DOHH2 (cell line): ENCODE data around the gene UCMA.

Experiments
- H3F3A ChIP-seq: fragments of 200-600 bp; sonication (generic), shearing (Covaris generic); 2 replicates; pipeline ENCODE4 v1.6.0; 2016; ENCODE audit warnings: antibody characterized with exemption, mild to moderate bottlenecking; ENCODE audit not compliant: control insufficient read depth, insufficient read depth
- H3K27ac ChIP-seq: fragments of 200-600 bp; sonication (generic); 2 replicates; pipeline ENCODE4 v1.5.1; 2014; ENCODE audit warnings: low read depth, mild to moderate bottlenecking, low read length, moderate library complexity
- H3K27me3 ChIP-seq: fragments of 200-600 bp; sonication (generic); 2 replicates; pipeline ENCODE4 v1.6.1; 2014; ENCODE audit warnings: mild to moderate bottlenecking, low read length, mixed read lengths; ENCODE audit not compliant: control insufficient read depth
- H3K36me3 ChIP-seq: fragments of 200-600 bp; sonication (generic); 2 replicates; pipeline ENCODE4 v1.6.1; 2014; ENCODE audit warnings: mild to moderate bottlenecking, low read length, moderate library complexity, mixed read lengths; ENCODE audit not compliant: control insufficient read depth
- H3K4me1 ChIP-seq: fragments of 200-600 bp; sonication (generic); 2 replicates; pipeline ENCODE4 v1.6.1; 2014; ENCODE audit warnings: mild to moderate bottlenecking, low read length, mixed read lengths; ENCODE audit not compliant: control insufficient read depth
- H3K4me2 ChIP-seq: fragments of 200-600 bp; sonication (generic); 2 replicates; pipeline ENCODE4 v1.6.0; 2014; ENCODE audit warnings: mild to moderate bottlenecking, low read length, moderate library complexity
- H3K4me3 ChIP-seq: fragments of 200-600 bp; sonication (generic); 2 replicates; pipeline ENCODE4 v1.5.1; 2014; ENCODE audit warnings: mild to moderate bottlenecking, low read length, mixed read lengths
- H3K79me2 ChIP-seq: fragments of 200-600 bp; sonication (generic); 2 replicates; pipeline ENCODE4 v1.6.1; 2014; ENCODE audit warnings: mild to moderate bottlenecking, low read length, mixed read lengths; ENCODE audit not compliant: control insufficient read depth
- H3K9me2 ChIP-seq: fragments of 200-600 bp; sonication (generic); replicated peaks from 2 replicates; pipeline ENCODE4 v1.6.1; 2014; ENCODE audit warnings: mild to moderate bottlenecking, low read length, mixed read lengths; ENCODE audit not compliant: control insufficient read depth
- H3K9me3 ChIP-seq: fragments of 200-600 bp; sonication (generic); 2 replicates; pipeline ENCODE4 v1.6.1; 2014; ENCODE audit warnings: antibody characterized with exemption, low read length, mixed read lengths; ENCODE audit not compliant: control insufficient read depth, insufficient read depth
- H4K20me1 ChIP-seq: fragments of 200-600 bp; sonication (generic); 2 replicates; pipeline ENCODE4 v1.6.0; 2014; ENCODE audit warnings: low read depth, mild to moderate bottlenecking, antibody characterized with exemption, low read length, moderate library complexity; ENCODE audit not compliant: control insufficient read depth, insufficient read depth
- EZH2phosphoT487 ChIP-seq: fragments of 200-600 bp; sonication (generic); IDR thresholded peaks from 2 replicates; pipeline ENCODE4 v1.6.1; 2017; ENCODE audit warnings: borderline replicate concordance, mild to moderate bottlenecking, antibody characterized with exemption, low read length, moderate library complexity, mixed read lengths
- TF ChIP-seq, protein P1 (sequence below): fragments of 200-600 bp; sonication (generic); IDR thresholded peaks from one replicate; pipeline ENCODE4 v1.5.1; 2014; ENCODE audit warnings: antibody characterized with exemption, mild to moderate bottlenecking, low read depth, low read length; ENCODE audit not compliant: poor library complexity, severe bottlenecking

The UCMA gene

GRCh38 chr10:13191362-13191761, 42.8 kb downstream of the UCMA start:
- H4K20me1 ChIP-seq, result no peaks in the 10 kb centered on the region
- H3K79me2 ChIP-seq, result no peaks in the 10 kb centered on the region
- H3K4me1 ChIP-seq, result no peaks in the 10 kb centered on the region
- H3K4me3 ChIP-seq, result no peak overlapping the region
- no peaks in the 10 kb centered on the region for H3K9me3 ChIP-seq
- H3K27ac ChIP-seq, result no peak overlapping the region
- TF ChIP-seq, protein P1, sequence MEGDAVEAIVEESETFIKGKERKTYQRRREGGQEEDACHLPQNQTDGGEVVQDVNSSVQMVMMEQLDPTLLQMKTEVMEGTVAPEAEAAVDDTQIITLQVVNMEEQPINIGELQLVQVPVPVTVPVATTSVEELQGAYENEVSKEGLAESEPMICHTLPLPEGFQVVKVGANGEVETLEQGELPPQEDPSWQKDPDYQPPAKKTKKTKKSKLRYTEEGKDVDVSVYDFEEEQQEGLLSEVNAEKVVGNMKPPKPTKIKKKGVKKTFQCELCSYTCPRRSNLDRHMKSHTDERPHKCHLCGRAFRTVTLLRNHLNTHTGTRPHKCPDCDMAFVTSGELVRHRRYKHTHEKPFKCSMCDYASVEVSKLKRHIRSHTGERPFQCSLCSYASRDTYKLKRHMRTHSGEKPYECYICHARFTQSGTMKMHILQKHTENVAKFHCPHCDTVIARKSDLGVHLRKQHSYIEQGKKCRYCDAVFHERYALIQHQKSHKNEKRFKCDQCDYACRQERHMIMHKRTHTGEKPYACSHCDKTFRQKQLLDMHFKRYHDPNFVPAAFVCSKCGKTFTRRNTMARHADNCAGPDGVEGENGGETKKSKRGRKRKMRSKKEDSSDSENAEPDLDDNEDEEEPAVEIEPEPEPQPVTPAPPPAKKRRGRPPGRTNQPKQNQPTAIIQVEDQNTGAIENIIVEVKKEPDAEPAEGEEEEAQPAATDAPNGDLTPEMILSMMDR, result no peak
- no peak for TF ChIP-seq EZH2phosphoT487
- no peak overlapping the region for H3K4me2 ChIP-seq
- H3K9me2 ChIP-seq, result no peaks in the 10 kb centered on the region
- H3F3A ChIP-seq, result 0 out of 2 replicates have a peak, but pooled peaks cover 3% of the 10 kb centered on the region
- no peaks in the 10 kb centered on the region for H3K27me3 ChIP-seq
- H3K36me3 ChIP-seq, result peaks cover 93% of the 10 kb centered on the region

DNA sequence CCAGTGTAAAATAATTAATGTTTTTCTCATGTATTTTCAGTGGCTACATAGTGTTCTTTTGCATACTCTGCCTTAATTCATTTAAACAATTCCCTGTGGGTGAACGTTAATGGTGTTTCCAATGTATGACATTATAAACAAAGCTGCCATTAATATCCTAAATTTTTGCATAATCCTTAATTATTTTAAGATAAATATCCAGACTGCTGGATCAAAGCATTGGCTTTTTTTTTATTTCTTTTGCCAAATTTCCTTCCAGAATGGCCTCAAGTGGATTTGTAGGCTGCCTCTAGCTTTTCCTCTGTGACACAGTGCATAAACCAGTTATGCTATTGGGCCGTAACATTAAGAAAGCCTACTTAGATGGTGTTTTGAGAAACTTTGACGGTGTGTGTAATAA, 43.4 kb downstream of the UCMA start:
- H3K79me2 ChIP-seq, result no peaks in the 10 kb centered on the region
- no peak overlapping the region for H3K4me2 ChIP-seq
- no peaks in the 10 kb centered on the region for H3K4me1 ChIP-seq
- TF ChIP-seq, protein P1, result no peak
- H3K4me3 ChIP-seq, result no peak overlapping the region
- no peak overlapping the region for H3K27ac ChIP-seq
- no peaks in the 10 kb centered on the region for H3K9me2 ChIP-seq
- H3K27me3 ChIP-seq, result no peaks in the 10 kb centered on the region
- no peaks in the 10 kb centered on the region for H4K20me1 ChIP-seq
- no peaks in the 10 kb centered on the region for H3K9me3 ChIP-seq
- 0 out of 2 replicates have a peak, but pooled peaks cover 3% of the 10 kb centered on the region for H3F3A ChIP-seq
- peaks cover 95% of the 10 kb centered on the region for H3K36me3 ChIP-seq

DNA sequence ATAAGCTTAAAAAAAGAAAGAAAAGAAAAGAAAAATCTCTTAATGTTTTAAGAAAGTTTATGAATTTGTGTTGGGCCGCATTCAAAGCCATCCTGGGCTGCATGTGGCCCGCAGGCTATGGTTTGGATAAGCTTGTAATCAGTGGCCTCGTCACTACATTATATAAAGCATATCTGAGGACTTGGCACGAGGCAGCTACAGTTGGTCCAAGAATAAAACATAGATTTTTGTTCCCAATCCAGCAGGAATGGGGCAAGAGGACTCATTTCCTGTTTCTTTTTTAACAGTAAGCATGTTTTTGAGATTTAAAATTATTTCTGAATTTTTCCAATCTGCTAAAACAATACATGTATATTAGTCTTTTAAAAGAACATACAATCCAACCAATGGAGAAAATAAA, 44.2 kb downstream of the UCMA start:
- no peak overlapping the region for H3K4me2 ChIP-seq
- H3K9me3 ChIP-seq, result no peaks in the 10 kb centered on the region
- no peak overlapping the region for H3K27ac ChIP-seq
- peaks cover 97% of the 10 kb centered on the region for H3K36me3 ChIP-seq
- no peaks in the 10 kb centered on the region for H3K27me3 ChIP-seq
- H3K9me2 ChIP-seq, result no peaks in the 10 kb centered on the region
- 0 out of 2 replicates have a peak, but pooled peaks cover 3% of the 10 kb centered on the region for H3F3A ChIP-seq
- no peaks in the 10 kb centered on the region for H4K20me1 ChIP-seq
- H3K79me2 ChIP-seq, result no peaks in the 10 kb centered on the region
- no peaks in the 10 kb centered on the region for H3K4me1 ChIP-seq
- TF ChIP-seq EZH2phosphoT487, result no peak
- TF ChIP-seq, protein P1, result no peak
- no peak overlapping the region for H3K4me3 ChIP-seq

DNA sequence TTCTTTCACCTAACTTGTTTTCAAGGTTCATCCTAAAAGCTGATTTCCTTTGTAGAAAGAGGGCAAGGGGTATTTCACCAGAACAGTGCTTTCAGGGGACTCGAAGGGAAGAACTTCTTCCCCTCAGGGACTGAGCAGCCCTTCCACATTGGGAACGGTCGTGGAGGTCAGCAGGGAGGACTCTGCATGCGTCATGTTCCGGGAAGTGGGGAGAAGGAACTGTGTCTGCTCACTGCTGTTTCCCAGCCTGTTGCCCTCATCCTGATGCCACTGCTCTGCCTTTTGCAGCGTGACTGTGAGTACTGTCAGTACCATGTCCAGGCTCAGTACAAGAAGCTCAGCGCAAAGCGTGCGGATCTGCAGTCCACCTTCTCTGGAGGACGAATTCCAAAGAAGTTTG, 45.6 kb downstream of the UCMA start:
- Histone ChIP-seq H3K36me3 (peaks cover 97% of the 10 kb centered on the region), H3K27ac (no peak overlapping the region), H3K4me3 (no peak overlapping the region), H3F3A (0 out of 2 replicates have a peak, but pooled peaks cover 3% of the 10 kb centered on the region), H3K79me2 (no peaks in the 10 kb centered on the region), H3K9me3 (no peaks in the 10 kb centered on the region), H3K4me1 (no peaks in the 10 kb centered on the region), H3K4me2 (no peak overlapping the region), H4K20me1 (no peaks in the 10 kb centered on the region), H3K9me2 (no peaks in the 10 kb centered on the region), H3K27me3 (no peaks in the 10 kb centered on the region)
- TF ChIP-seq, protein P1, result no peak
- no peak for TF ChIP-seq EZH2phosphoT487
